OCI-LY3 (cell line): ENCODE results near the gene PPP2R2D.

Experiments
- H2AFZ ChIP-seq: fragments of 200-600, 300-600 bp; shearing (Covaris generic); 2 replicates; pipeline ENCODE4 v1.6.0; 2014; ENCODE audit warnings: antibody characterized with exemption, low read depth, low read length
- H3K27ac ChIP-seq: fragments of 200-600, 300-600 bp; sonication (generic); 2 replicates; pipeline ENCODE4 v1.5.1; 2014; ENCODE audit warnings: mild to moderate bottlenecking, low read length, moderate library complexity, mixed read lengths
- H3K27me3 ChIP-seq: fragments of 200-600, 300-600 bp; sonication (generic); 2 replicates; pipeline ENCODE4 v1.6.1; 2014; ENCODE audit warnings: low read depth, low read length, mixed read lengths
- H3K36me3 ChIP-seq: fragments of 200-600, 300-600 bp; sonication (generic); replicated peaks from 2 replicates; pipeline ENCODE3; 2014; ENCODE audit warnings: low read depth, low read length, mixed read lengths
- H3K4me1 ChIP-seq: fragments of 300-600, 200-600 bp; sonication (generic); 2 replicates; pipeline ENCODE4 v1.6.1; 2014; ENCODE audit warnings: low read length, mixed read lengths
- H3K4me2 ChIP-seq: fragments of 200-600, 300-600 bp; sonication (generic); 2 replicates; pipeline ENCODE4 v1.6.1; 2014; ENCODE audit warnings: low read length, mixed read lengths
- H3K4me3 ChIP-seq: fragments of 300-600, 200-600 bp; sonication (generic); 2 replicates; pipeline ENCODE4 v1.5.1; 2014; ENCODE audit warnings: antibody characterized with exemption, mild to moderate bottlenecking, low read length, moderate library complexity
- H3K79me2 ChIP-seq: fragments of 300-600, 200-600 bp; shearing (Covaris generic); 2 replicates; pipeline ENCODE4 v1.6.1; 2014; ENCODE audit warnings: mild to moderate bottlenecking, low read length, mixed read lengths
- H3K9ac ChIP-seq: fragments of 300-600, 200-600 bp; shearing (Covaris generic); 2 replicates; pipeline ENCODE4 v1.6.0; 2014; ENCODE audit warnings: mild to moderate bottlenecking, low read length, moderate library complexity
- H3K9me3 ChIP-seq: fragments of 200-600, 300-600 bp; shearing (Covaris generic); 2 replicates; pipeline ENCODE4 v1.6.1; 2014; ENCODE audit warnings: low read length, mixed read lengths; ENCODE audit not compliant: insufficient read depth
- H4K20me1 ChIP-seq: fragments of 200-600, 300-600 bp; sonication (generic); 2 replicates; pipeline ENCODE4 v1.6.1; 2016; ENCODE audit warnings: low read length, mixed read lengths; ENCODE audit not compliant: insufficient read depth
- CTCF ChIP-seq: fragments of 200-600, 300-600 bp; sonication (generic); IDR thresholded peaks from 2 replicates; pipeline ENCODE4 v1.5.1; 2014; ENCODE audit warnings: antibody characterized with exemption, low read length, low read depth
- EZH2phosphoT487 ChIP-seq: fragments of 200-600 bp; shearing (Covaris generic); IDR thresholded peaks from 2 replicates; pipeline ENCODE4 v1.6.1; 2018; ENCODE audit warnings: antibody characterized with exemption, mixed run types, low read depth

The PPP2R2D gene

GRCh38 chr10:131895116-131895515 is 5.7 kb upstream of the PPP2R2D start:
- 0 out of 2 replicates have a peak, but pooled peaks cover 3% of the 10 kb centered on the region for H3K4me1 ChIP-seq

GRCh38 chr10:131896403-131896802 is 4.4 kb upstream of the PPP2R2D start:
- no peaks in the 10 kb centered on the region for H3K36me3 ChIP-seq
- peaks cover 4% of the 10 kb centered on the region for H3K79me2 ChIP-seq
- H3K4me3 ChIP-seq = no peak overlapping the region
- H2AFZ ChIP-seq = no peak overlapping the region
- no peak overlapping the region for H3K27ac ChIP-seq
- H3K27me3 ChIP-seq = peaks cover 13% of the 10 kb centered on the region
- no peak overlapping the region for H3K4me2 ChIP-seq
- H4K20me1 ChIP-seq = no peaks in the 10 kb centered on the region
- no peak for TF ChIP-seq CTCF
- 0 out of 2 replicates have a peak, but pooled peaks cover 3% of the 10 kb centered on the region for H3K4me1 ChIP-seq
- H3K9ac ChIP-seq = no peak overlapping the region
- no peaks in the 10 kb centered on the region for H3K9me3 ChIP-seq

More at GRCh38 chr10:131895116-131895515, 5.7 kb upstream of the PPP2R2D start:
- no peak overlapping the region for H3K4me3 ChIP-seq
- no peaks in the 10 kb centered on the region for H4K20me1 ChIP-seq
- no peaks in the 10 kb centered on the region for H3K79me2 ChIP-seq
- no peak for TF ChIP-seq CTCF
- no peak for TF ChIP-seq EZH2phosphoT487
- no peaks in the 10 kb centered on the region for H3K36me3 ChIP-seq
- no peak overlapping the region for H3K4me2 ChIP-seq
- no peaks in the 10 kb centered on the region for H3K9me3 ChIP-seq
- H3K9ac ChIP-seq = no peak overlapping the region
- no peak overlapping the region for H2AFZ ChIP-seq
- H3K27ac ChIP-seq = no peak overlapping the region
- H3K27me3 ChIP-seq = peaks cover 13% of the 10 kb centered on the region

GRCh38 chr10:131897297-131897899 is 3.4 kb upstream of the PPP2R2D start:
- Histone ChIP-seq H3K9me3 (no peaks in the 10 kb centered on the region), H3K79me2 (peaks cover 14% of the 10 kb centered on the region), H4K20me1 (peaks cover 8% of the 10 kb centered on the region), H3K4me3 (no peak overlapping the region), H3K4me2 (no peak overlapping the region), H3K9ac (no peak overlapping the region), H3K27ac (no peak overlapping the region), H3K27me3 (peaks cover 13% of the 10 kb centered on the region), H3K36me3 (no peaks in the 10 kb centered on the region), H2AFZ (no peak overlapping the region), H3K4me1 (peaks cover 8% of the 10 kb centered on the region; the same call in 1 of the 2 replicates)
- no peak for TF ChIP-seq CTCF

- H3K27me3 ChIP-seq = peaks cover 13% of the 10 kb centered on the region
- peaks cover 21% of the 10 kb centered on the region for H3K79me2 ChIP-seq
- no peak overlapping the region for H2AFZ ChIP-seq
- H3K36me3 ChIP-seq = no peaks in the 10 kb centered on the region
- H3K4me2 ChIP-seq = no peak overlapping the region
- peaks cover 12% of the 10 kb centered on the region for H4K20me1 ChIP-seq
- H3K9ac ChIP-seq = no peak overlapping the region
- H3K4me1 ChIP-seq = peaks cover 12% of the 10 kb centered on the region; the same call in 1 of the 2 replicates
- H3K9me3 ChIP-seq = no peaks in the 10 kb centered on the region
- H3K4me3 ChIP-seq = no peak overlapping the region
- H3K27ac ChIP-seq = no peak overlapping the region
- no peak for TF ChIP-seq EZH2phosphoT487
- TF ChIP-seq CTCF = no peak
These were observed 2.7 kb upstream of the PPP2R2D start for GRCh38 chr10:131898061-131898460.
